22Rv1 (cell line): ENCODE measurements around the gene PPP1R12B.

Experiments
- CTCF ChIP-seq: fragments of 450-650 bp; IDR thresholded peaks from 2 replicates; pipeline ENCODE4 v1.5.1; 2017; ENCODE audit warnings: mild to moderate bottlenecking
- ZFX ChIP-seq: fragments of 450-650 bp; IDR thresholded peaks from 2 replicates; pipeline ENCODE4 v1.6.1; 2017; ENCODE audit warnings: antibody characterized with exemption, borderline replicate concordance

- TF ChIP-seq CTCF (no peak), ZFX (no peak)
These were observed 230.1 kb downstream of the PPP1R12B start for GRCh38 chr1:202578565-202578964.
